Ascending aorta (tissue), 2 donors: Measurements from ENCODE around the gene ACOT4. TPM values are rescaled to one million over a fixed set of nuclear protein-coding genes. Genes with fewer than 3 reads are reported as not detected.
"Not testable (repeated sequence)": the region's sequence is repeated elsewhere in the genome, so short reads cannot be mapped to it uniquely, and the experiment has no call there.

ENCODE experiments used
- DNase-seq, 2 donors: peaks; one replicate each; pipeline ENCODE4 v3.0.0-alpha.2; 2019; ENCODE audit warnings: low spot score in 2 of 2
- H3K27ac ChIP-seq, 2 donors: fragments of 200-600 bp; sonication (generic); one replicate each; pipeline ENCODE4 v1.5.1; 2016 to 2017; ENCODE audit warnings: mild to moderate bottlenecking in 1 of 2
- H3K27me3 ChIP-seq: fragments of 200-600 bp; sonication (generic); one replicate; pipeline ENCODE4 v1.5.1; 2017
- H3K36me3 ChIP-seq, 2 donors: fragments of 200-600 bp; sonication (generic); one replicate each; pipeline ENCODE4 v1.5.1; 2016
- H3K4me1 ChIP-seq, 2 donors: fragments of 200-600 bp; sonication (generic); one replicate each; pipeline ENCODE4 v1.5.1; 2016 to 2017; ENCODE audit warnings: mild to moderate bottlenecking in 1 of 2
- H3K4me3 ChIP-seq, 2 donors: fragments of 200-600 bp; sonication (generic); one replicate each; pipeline ENCODE4 v1.5.1; 2016 to 2017; ENCODE audit warnings: mild to moderate bottlenecking in 1 of 2
- H3K9me3 ChIP-seq, 2 donors: fragments of 200-600 bp; sonication (generic); one replicate each; pipeline ENCODE4 v1.5.1; 2016
- intact Hi-C: fragments of 100-400 bp; cut with DNase I; formaldehyde crosslinking; loops from one replicate; pipeline ENCODE4 v1.15.1; 2023
- total RNA-seq: library from RNA; depleted of rRNA; stranded (reverse); fragments of >200 nt; gene quantifications from one replicate; pipeline ENCODE4 v1.1.0, GENCODE V29; 2016
- TF ChIP-seq, protein P1 (sequence below), 3 experiments: fragments of 200-600 bp in 2 of 3; fragments of 450-650 bp in 1 of 3; sonication (generic) in 2 of 3; IDR thresholded peaks; one replicate each; pipeline ENCODE4 v1.5.1; 2016 to 2019; ENCODE audit warnings: antibody characterized with exemption in 3 of 3, mild to moderate bottlenecking in 1 of 3, moderate library complexity in 1 of 3

Gene ACOT4
- total RNA-seq, 1 donor from 2014 or later: 1.9 TPM

DNA sequence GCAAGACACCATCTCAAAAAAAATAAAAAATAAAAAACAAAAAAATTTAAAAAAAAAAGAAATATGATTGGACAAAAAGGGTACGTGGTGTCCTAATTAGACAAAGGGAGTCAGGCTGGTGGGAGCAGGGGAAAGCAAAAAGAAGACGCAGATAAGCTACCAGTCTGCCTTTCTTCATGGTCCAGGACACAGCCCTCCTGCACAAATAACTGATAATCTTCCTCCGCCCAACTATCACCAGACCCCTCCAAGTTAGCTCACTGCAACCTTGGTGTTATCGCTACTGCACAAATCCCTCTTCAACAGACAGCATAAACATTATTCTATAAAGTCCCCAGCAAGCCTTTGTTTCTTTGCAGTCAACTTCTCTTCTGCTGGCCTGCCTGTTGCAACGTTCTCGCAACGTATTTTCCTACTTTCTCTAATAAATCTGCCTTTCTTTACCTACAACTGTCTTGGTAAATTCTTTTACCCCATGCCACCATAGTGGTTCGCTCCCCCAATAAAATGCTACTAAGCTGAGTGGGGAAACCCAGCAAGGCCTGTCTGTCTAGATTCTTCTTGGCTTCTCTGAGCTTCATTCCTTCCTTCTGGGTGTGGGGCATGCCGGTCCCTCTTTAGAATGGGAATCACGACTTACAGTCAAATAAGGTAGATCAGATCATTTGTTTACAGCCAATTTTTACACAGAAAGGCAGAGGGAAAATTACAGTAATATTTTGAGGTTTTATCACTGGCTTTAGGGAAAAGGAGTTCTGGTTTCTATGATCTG lies 38.5 kb downstream of the ACOT4 start:
- TF ChIP-seq, protein P1, sequence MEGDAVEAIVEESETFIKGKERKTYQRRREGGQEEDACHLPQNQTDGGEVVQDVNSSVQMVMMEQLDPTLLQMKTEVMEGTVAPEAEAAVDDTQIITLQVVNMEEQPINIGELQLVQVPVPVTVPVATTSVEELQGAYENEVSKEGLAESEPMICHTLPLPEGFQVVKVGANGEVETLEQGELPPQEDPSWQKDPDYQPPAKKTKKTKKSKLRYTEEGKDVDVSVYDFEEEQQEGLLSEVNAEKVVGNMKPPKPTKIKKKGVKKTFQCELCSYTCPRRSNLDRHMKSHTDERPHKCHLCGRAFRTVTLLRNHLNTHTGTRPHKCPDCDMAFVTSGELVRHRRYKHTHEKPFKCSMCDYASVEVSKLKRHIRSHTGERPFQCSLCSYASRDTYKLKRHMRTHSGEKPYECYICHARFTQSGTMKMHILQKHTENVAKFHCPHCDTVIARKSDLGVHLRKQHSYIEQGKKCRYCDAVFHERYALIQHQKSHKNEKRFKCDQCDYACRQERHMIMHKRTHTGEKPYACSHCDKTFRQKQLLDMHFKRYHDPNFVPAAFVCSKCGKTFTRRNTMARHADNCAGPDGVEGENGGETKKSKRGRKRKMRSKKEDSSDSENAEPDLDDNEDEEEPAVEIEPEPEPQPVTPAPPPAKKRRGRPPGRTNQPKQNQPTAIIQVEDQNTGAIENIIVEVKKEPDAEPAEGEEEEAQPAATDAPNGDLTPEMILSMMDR (IDR thresholded peaks at IDR 0.05): no peak
- Histone ChIP-seq H3K9me3 (no peaks in the 10 kb centered on the region), H3K27ac (no peak overlapping the region), H3K36me3 (no peaks in the 10 kb centered on the region), H3K4me1 (no peaks in the 10 kb centered on the region), H3K4me3 (no peak overlapping the region), H3K27me3 (no peaks in the 10 kb centered on the region)
- intact Hi-C loops: loop anchor here (5.0 kb wide), 1 partner anchor 138 kb away; the partner anchor contains the start of gene RIOX1
- no peak for DNase-seq

DNA sequence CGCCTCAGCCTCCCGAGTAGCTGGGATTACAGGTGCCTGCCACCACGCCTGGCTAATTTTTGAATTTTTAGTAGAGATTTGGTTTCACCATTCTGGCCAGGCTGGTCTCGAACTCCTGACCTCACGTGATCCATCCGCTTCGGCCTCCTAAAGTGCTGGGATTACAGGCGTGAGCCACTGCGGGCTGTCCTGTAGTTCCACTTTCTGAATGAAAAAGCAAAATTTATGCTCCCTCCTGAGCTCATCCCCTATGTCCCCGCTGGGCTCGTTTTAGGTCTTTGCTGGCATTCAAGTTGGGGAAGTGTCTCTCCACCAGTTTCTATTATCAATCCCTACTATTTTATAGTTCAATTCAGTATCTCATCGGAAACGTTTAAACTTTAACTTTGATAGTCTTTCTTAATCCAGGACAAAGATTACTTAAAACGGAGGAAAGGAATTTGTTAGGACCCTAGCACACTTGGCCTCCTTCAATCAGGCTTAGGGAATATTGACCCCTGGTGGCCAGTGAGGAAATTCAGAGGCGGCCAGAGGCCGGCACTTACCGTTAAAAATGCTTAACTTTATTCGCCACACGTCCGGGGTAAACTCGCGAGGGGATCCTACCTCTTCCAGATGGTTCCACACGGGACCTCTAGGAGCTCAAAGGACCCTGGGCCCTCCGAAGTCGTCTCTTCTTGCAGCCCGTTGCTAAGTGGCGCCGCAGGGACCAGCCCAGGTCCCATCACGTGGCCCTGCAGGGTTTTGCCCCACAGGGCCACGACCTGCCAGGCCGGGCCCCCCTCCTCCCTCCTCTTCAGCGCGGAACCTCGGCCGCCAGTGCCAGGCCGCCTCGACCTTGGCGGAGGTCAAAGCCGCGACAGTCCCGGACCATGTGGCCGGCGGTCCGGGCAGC lies 41.7 kb downstream of the ACOT4 start:
- TF ChIP-seq, protein P1 (IDR thresholded peaks at IDR 0.05): peak; percentile 83 to 87 (median 84)
- DNase-seq: peak in 1 of 2 donors; percentile 83

DNA sequence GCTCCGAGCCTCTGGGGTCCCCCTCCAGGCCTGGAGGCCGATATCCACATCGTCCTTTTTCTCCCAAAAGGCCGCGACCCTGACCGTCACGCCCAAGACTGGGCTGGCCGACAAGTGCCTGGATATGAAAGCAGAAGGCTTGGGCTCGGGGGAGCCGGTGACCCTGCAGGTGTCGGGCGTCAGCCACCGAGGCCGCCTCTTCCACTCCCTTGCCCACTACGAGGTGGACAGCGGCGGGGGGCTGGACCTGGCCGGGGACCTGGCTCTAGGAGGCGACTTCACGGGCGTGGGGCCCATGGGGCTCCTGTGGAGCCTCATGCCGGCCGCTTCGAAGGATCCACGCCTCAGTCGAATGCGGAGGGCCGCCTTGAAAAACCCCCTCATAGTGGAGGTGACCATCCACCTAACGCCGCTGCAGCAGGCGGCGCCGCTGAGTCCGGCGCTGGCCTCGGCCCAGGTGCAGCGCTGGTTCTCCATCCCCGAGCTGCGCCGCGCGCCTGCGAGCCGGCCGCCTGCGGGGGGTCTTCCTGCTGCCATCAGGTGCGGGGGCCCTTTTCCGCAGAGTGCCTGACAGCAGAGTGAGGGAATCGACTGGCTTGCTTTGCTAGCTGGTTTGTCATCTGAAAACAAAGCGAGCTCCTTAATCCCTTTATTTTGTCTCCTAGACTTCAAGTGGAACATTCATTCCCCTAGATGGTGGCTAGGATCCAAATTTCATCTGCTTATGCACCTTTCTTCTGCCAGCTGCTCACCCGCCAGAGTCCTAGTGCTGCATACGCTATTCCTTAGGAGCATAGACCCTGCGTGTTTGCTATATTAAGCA lies 42.5 kb downstream of the ACOT4 start:
- H3K4me3 ChIP-seq: peak overlapping the region; percentile 43 to 82
- intact Hi-C loops: loop anchor here (5.0 kb wide), 1 partner anchor 142 kb away; the partner anchor contains the start of gene RIOX1
- peak overlapping the region; percentile 30 to 72 for H3K27ac ChIP-seq
- no peaks in the 10 kb centered on the region for H3K9me3 ChIP-seq
- peak in 1 of 2 donors; percentile 66 for DNase-seq
- no peaks in the 10 kb centered on the region for H3K27me3 ChIP-seq
- TF ChIP-seq, protein P1 (IDR thresholded peaks at IDR 0.05): peak; percentile 34 to 64 (median 46)
- no peaks in the 10 kb centered on the region for H3K36me3 ChIP-seq
- H3K4me1 ChIP-seq: peaks cover 0 to 2% of the 10 kb centered on the region in 2 donors

More for the DNA sequence above, 41.7 kb downstream of the ACOT4 start:
- Histone ChIP-seq H3K36me3 (no peaks in the 10 kb centered on the region), H3K27ac (peak overlapping the region; percentile 30 to 72), H3K27me3 (no peaks in the 10 kb centered on the region), H3K4me1 (no peaks in the 10 kb centered on the region), H3K4me3 (peak overlapping the region; percentile 43 to 82), H3K9me3 (no peaks in the 10 kb centered on the region)
- intact Hi-C loops: loop anchor here (1.0 to 5.0 kb wide), 3 partner anchors 63 to 141 kb away; partner anchors contain the start of gene RIOX1

GRCh38 chr14:73636355-73636754 lies 44.7 kb downstream of the ACOT4 start:
- H3K27me3 ChIP-seq, H3K4me3 ChIP-seq, intact Hi-C loops, H3K9me3 ChIP-seq, H3K36me3 ChIP-seq, H3K4me1 ChIP-seq: not testable (repeated sequence)
- DNase-seq: peak in 1 of 2 donors; percentile 30
- H3K27ac ChIP-seq: peak overlapping the region in 1 of 2 donors; percentile 10

DNA sequence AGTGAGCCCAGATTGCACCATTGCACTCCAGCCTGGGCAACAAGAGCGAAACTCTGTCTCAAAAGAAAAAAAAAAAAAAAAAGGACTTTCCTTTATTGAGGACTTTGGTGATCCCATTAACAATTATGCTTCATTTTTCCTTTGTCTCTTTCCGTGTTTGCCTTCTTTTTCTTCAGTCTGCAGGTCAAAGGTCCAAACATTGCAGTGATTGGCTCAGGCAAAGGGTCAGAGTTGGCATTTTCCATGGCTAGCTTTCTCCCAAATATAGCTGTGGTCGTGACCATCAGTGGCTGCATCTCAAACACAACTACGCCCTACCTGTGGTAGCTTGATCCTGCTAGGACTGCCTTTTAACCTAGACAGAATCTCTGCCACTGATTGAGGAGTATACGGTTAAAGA lies 46.2 kb downstream of the ACOT4 start:
- no peak overlapping the region for H3K4me3 ChIP-seq
- H3K27me3 ChIP-seq: no peaks in the 10 kb centered on the region
- H3K9me3 ChIP-seq: no peaks in the 10 kb centered on the region
- H3K36me3 ChIP-seq: no peaks in the 10 kb centered on the region
- intact Hi-C loops: no loop called here
- H3K27ac ChIP-seq: no peak overlapping the region
- H3K4me1 ChIP-seq: peaks cover 0 to 2% of the 10 kb centered on the region in 2 donors
- TF ChIP-seq, protein P1 (IDR thresholded peaks at IDR 0.05): no peak
- DNase-seq: no peak
